Left lobe of liver (tissue), 2 donors: Measurements from ENCODE around the gene MTMR3. TPM values are rescaled to one million over a fixed set of nuclear protein-coding genes. Genes with fewer than 3 reads are reported as not detected.
A peak's percentile ranks its signal among the peaks of the same experiment; 100 is the strongest.

ENCODE experiments used
- ATAC-seq: fragments of 200-7000 bp; cut with Tn5 transposase; one replicate; pipeline ENCODE4 v1.9.1; 2020; ENCODE audit warnings: mild to moderate bottlenecking, moderate library complexity
- DNase-seq: peaks from one replicate; pipeline ENCODE4 v3.0.0-alpha.2; 2020; ENCODE audit warnings: low spot score
- total RNA-seq: library from RNA; stranded (reverse); gene quantifications from one replicate; pipeline ENCODE4 v1.2.1, GENCODE V29; 2021
- donor health status: DM: no; HTN: no; CAD: no; lungs with moderate emphysema.
- donor health status: DM: no; HTN: yes; CAD: no.

MTMR3 gene
- total RNA-seq, 1 donor from 2014 or later = 12.8 TPM

GRCh38 chr22:29867851-29868250 is 15.1 kb upstream of the MTMR3 start:
- DNase-seq (no peak), ATAC-seq (no peak)

- no peak for DNase-seq
- ATAC-seq = no peak
Observed at GRCh38 chr22:29870574-29870973, 12.4 kb upstream of the MTMR3 start.

- ATAC-seq (no peak), DNase-seq (no peak)
Observed at GRCh38 chr22:29871684-29872083, 11.3 kb upstream of the MTMR3 start.

DNA sequence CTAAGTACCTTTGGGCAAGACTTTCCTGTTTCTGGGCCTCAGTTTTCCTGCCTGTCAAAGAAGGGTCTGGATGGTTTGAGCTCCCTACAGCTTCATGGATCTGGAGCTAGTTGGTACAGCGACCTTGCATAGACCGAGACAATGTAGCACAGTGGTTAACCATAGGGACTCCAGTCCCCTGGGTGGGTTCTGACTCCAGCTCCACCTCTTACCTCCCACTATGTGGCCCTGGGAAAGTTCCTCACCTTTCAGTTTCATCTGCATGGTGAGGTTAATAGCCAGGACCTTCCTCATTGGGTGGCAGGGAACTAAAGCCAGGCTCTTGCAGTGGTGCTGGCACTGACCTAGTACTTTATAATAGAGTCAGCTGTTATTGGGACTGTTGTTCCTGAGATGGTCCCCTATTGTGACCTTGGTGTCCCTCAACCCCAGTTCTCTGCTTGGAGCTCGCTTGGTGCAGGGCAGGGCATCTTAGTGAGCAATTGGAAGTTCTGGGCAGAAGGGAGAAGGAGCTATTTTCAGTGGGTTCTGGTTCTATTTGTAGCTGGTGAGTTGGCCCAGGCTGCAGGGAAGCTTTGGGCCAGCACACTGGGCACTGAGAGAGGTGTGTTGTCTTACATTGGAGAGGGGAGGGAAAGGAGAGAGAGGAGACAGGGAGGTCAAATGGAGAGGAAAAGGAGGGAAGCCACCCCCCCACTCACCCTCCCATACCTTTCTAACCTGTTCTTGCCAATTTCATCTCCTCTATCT is 10.7 kb upstream of the MTMR3 start:
- DNase-seq = no peak
- no peak for ATAC-seq

DNA sequence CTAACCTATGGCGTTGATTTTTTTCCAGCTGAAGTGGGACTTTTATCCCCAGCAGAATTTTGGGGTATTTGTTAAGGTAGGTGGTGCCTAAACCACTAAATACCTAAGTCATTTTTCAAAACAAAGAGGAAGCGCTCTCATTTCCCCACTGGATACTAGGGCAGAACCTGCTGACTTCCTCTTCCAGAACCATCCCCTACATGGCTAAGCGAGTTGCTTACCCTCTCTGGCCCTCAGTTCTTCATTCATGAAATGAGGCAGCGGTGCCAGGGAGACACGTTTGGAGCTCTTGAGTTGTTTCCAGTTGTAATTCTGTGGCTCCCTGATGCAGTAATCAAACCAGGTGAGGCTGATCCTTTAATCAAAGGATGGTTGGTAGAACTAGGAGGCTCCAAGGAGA is 10.0 kb upstream of the MTMR3 start:
- ATAC-seq (peak; percentile 13), DNase-seq (no peak)

DNA sequence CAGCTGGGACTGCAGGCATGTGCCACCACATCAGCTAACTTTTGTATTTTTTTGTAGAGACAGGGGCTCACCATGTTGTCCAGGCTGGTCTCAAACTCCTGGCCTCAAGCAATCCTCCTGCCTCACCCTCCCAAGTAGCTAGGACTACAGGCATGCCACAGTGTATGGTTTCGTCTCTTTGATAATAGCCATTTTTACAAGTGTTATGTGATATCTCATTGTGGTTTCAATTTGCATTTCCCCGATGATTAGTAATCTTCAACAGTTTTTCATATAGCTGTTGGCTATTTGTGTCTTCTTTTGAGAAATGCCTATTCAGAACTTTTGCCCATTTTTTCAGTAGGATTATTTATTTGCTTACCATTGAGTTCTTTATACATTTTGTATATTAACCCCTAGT is 9.0 kb upstream of the MTMR3 start:
- ATAC-seq (no peak), DNase-seq (no peak)

DNA sequence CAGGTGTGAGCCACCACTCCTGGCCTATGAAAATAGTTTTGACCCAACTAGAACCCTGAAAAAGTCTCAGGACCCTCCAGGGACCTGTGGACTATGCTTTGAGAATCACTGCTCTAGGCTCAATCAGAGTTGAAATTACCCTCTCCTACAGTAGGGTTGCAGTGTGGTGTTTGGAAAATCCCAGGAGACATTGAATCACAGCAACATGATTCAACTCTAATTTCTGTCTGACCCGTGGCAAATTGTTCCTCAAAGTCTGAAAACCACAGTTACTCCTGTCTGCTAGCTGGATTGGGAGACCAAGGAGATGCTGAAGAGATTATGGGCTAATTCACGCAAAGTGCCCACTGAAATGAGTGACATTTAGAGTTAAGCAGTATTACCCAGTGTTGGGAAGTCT is 5.4 kb upstream of the MTMR3 start:
- no peak for DNase-seq
- ATAC-seq = no peak

DNA sequence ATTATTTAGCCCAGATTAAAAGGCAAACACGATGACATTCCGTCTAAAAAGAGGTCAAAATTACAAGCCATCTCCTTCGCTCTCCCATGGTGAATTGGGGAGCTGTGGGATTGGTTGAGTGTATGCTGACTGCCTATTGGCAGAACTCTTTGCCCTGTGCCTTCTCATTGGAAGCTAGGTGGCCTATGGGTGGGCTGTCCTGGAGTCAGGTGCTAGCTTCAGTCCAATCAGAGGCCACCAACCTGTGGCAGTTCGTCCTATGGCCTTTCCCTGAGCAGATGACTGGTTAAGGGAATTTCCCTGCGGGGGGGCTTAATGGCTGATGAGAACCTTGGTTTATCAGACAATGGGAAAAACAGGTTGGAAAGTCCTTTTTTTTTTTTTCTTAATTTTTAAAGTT is 3.2 kb upstream of the MTMR3 start:
- DNase-seq (no peak), ATAC-seq (no peak)

DNA sequence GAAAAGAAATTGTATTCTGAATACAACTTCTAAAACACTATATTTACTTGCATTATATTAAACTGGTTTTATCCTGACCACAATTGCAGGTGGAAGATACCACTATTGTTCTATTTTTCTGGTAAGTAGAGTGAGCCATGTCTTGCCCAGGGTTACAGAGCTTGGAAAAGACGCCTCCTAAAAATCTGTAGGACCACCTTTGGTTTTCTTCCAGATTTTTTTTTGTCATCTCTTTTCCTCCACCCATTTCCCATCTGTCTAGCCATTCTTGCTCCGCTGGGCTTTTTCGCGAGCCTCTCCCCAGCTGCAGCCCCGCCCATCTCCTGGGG is 294 bp upstream of the MTMR3 start:
- DNase-seq = no peak
- no peak for ATAC-seq

GRCh38 chr22:29883775-29884097 is 762 bp downstream of the MTMR3 start:
- DNase-seq = no peak
- no peak for ATAC-seq

GRCh38 chr22:29885610-29886009 is 2.6 kb downstream of the MTMR3 start:
- DNase-seq (no peak), ATAC-seq (no peak)

- DNase-seq = no peak
- ATAC-seq = no peak
Observed at GRCh38 chr22:29886596-29886995, 3.6 kb downstream of the MTMR3 start.

- DNase-seq = no peak
- peak; percentile 9 for ATAC-seq
Observed at GRCh38 chr22:29887358-29887757, 4.4 kb downstream of the MTMR3 start.

GRCh38 chr22:29890760-29891159 is 7.8 kb downstream of the MTMR3 start:
- DNase-seq (no peak), ATAC-seq (peak; percentile 53)

- no peak for ATAC-seq
- DNase-seq = no peak
Observed at GRCh38 chr22:29892315-29893156, 9.6 kb downstream of the MTMR3 start.

DNA sequence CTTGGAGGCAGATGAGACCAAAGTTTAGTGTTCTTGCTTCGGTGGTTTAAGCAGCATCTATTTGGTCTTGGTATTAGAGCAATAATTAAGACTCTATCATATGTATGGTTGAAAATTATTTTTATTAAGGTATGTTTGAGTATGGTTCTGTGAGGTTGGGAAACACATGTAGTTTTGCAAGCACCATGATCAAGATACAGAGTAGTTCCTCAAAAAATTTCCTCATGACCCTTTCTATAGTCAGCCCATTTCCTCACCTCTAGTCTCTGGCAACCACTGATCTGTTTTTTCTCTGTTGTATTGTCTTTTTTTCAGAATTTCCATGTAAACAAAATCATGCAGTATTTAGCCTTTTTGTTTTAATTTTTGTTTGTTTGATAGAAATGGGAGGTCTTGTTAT is 18.4 kb downstream of the MTMR3 start:
- ATAC-seq (no peak), DNase-seq (no peak)

DNA sequence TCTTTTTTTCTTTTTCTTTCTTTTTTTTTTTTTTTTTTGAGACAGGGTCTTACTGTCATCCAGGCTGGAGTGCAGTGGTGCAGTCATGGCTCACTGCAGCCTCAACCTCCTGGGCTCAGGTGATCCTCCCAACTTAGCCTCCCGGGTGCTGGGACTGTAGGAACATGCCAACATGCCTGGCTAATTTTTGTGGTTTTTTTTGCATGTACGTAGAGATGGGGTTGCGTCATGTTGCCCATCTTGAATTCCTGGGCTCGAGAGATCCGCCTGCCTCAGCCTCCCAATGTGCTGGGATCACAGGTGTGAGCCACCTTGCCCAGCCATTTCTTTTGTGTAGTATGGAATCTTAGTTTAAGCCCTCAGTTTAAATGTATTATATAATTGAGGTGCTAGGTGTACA is 20.4 kb downstream of the MTMR3 start:
- no peak for DNase-seq
- ATAC-seq = no peak

- no peak for DNase-seq
- no peak for ATAC-seq
Observed at GRCh38 chr22:29904020-29904419, 21.0 kb downstream of the MTMR3 start.

DNA sequence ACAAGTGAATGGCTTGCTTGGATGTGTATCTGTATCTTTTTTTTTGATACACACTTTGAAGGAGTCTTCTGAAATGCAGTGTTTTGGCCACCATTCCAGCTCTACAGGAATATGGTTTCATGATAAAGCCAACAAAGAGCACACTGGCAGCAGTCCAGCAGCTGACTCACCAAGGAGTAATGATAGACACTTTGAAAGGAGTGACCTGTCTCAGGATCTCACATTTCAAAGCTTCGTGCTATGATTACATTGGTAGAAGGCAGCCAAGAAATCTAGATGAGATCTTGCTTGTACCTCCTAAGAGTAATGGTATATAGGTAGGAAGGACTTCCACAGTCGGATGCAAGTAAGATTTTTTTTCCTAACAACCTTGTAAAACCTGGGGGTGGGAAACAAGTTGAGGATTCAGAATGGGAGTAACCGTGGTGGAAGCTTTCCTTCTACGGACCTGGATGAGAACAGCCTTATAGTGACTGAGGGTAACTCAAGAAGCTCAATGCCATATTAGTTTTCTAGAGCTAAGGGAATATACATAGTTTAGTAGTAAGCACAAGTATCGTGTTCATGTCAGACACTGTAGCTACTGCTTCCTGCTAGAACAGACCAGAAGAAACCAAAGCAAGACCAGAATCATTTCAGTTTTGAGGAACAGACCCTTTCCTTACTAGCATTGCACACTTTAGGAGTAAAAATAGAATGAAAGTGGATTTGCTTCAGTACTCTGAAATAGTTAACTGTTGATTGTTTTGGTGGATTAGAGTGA is 25.0 kb downstream of the MTMR3 start:
- ATAC-seq = peak; percentile 54
- DNase-seq = peak; percentile 59

DNA sequence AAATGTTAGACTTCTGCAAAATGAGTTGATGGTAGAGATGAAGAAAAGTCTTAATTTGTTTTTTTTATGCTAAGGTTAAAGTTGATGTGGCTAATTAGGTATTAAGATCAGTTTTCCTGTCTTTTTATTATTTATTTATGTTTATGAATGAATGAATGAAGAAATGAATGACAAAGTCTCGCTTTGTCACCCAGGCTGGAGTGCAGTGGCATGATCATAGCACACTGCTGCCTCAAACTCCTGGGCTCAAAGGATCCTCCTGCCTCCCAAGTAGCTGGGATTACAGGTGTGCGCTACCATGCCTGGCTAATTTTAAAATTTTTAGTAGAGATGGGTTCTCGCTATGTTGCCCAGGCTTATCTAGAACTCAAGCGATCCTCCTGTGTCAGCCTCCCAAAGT is 29.2 kb downstream of the MTMR3 start:
- no peak for ATAC-seq
- DNase-seq = no peak

GRCh38 chr22:29912605-29913398 is 29.8 kb downstream of the MTMR3 start:
- ATAC-seq (no peak), DNase-seq (no peak)
